Trophoblast cell (in vitro differentiated cells and primary cell): ENCODE measurements around the gene EPHA4.

Source experiments
- DNase-seq, 2 donors: peaks; one replicate each; pipeline ENCODE4 v3.0.0-alpha.2; 2016
- H2AFZ ChIP-seq: 2 replicates; pipeline ENCODE4 v1.6.1; 2013; ENCODE audit warnings: low read length, moderate library complexity, mild to moderate bottlenecking; ENCODE audit not compliant: insufficient read depth, poor library complexity
- H2AK5ac ChIP-seq: 2 replicates; pipeline ENCODE4 v1.6.1; 2013; ENCODE audit warnings: mild to moderate bottlenecking, low read length
- H2BK120ac ChIP-seq: 2 replicates; pipeline ENCODE4 v1.6.1; 2013; ENCODE audit warnings: low read length, mild to moderate bottlenecking, moderate library complexity; ENCODE audit not compliant: insufficient read depth, poor library complexity
- H2BK12ac ChIP-seq: 2 replicates; pipeline ENCODE4 v1.6.1; 2013; ENCODE audit warnings: mild to moderate bottlenecking, low read length, moderate library complexity
- H2BK5ac ChIP-seq: 2 replicates; pipeline ENCODE4 v1.6.1; 2013; ENCODE audit warnings: low read length, low read depth, moderate library complexity, mild to moderate bottlenecking; ENCODE audit not compliant: poor library complexity
- H3K14ac ChIP-seq: 2 replicates; pipeline ENCODE4 v1.6.1; 2013; ENCODE audit warnings: mild to moderate bottlenecking, low read length
- H3K18ac ChIP-seq: 2 replicates; pipeline ENCODE4 v1.6.1; 2013; ENCODE audit warnings: mild to moderate bottlenecking, low read length
- H3K23ac ChIP-seq: 2 replicates; pipeline ENCODE4 v1.6.1; 2013; ENCODE audit warnings: low read length
- H3K27ac ChIP-seq: 2 replicates; pipeline ENCODE4 v1.5.1; 2013; ENCODE audit warnings: low read depth, mild to moderate bottlenecking, inconsistent platforms, low read length, moderate library complexity
- H3K27me3 ChIP-seq: 2 replicates; pipeline ENCODE4 v1.6.1; 2013; ENCODE audit warnings: inconsistent platforms, mild to moderate bottlenecking, low read length, moderate library complexity; ENCODE audit not compliant: insufficient read depth
- H3K36me3 ChIP-seq, 2 experiments: 1 replicate in 1 of 2; 2 replicates in 1 of 2; pipeline ENCODE4 v1.6.1; 2013; ENCODE audit warnings: low read length in 2 of 2, mild to moderate bottlenecking in 2 of 2, moderate library complexity in 1 of 2; ENCODE audit not compliant: insufficient read depth in 2 of 2, control insufficient read depth in 1 of 2
- H3K4ac ChIP-seq: 2 replicates; pipeline ENCODE4 v1.6.1; 2013; ENCODE audit warnings: low read depth, mild to moderate bottlenecking, low read length, moderate library complexity
- H3K4me1 ChIP-seq, 2 experiments: 1 replicate in 1 of 2; 2 replicates in 1 of 2; pipeline ENCODE4 v1.6.1; 2013; ENCODE audit warnings: low read length in 2 of 2, mild to moderate bottlenecking in 2 of 2, moderate library complexity in 1 of 2; ENCODE audit not compliant: insufficient read depth in 2 of 2, control insufficient read depth in 1 of 2
- H3K4me2 ChIP-seq: 2 replicates; pipeline ENCODE4 v1.6.1; 2013; ENCODE audit warnings: inconsistent platforms, mild to moderate bottlenecking, low read length, moderate library complexity
- H3K4me3 ChIP-seq: 2 replicates; pipeline ENCODE4 v1.5.1; 2013; ENCODE audit warnings: mild to moderate bottlenecking, low read depth, low read length, inconsistent platforms
- H3K79me1 ChIP-seq: one replicate; pipeline ENCODE4 v1.6.1; 2013; ENCODE audit warnings: low read length
- H3K79me2 ChIP-seq: 2 replicates; pipeline ENCODE4 v1.6.1; 2013; ENCODE audit warnings: low read length, mild to moderate bottlenecking; ENCODE audit not compliant: control insufficient read depth, insufficient read depth, poor library complexity
- H3K9ac ChIP-seq: 2 replicates; pipeline ENCODE4 v1.6.1; 2013; ENCODE audit warnings: mild to moderate bottlenecking, low read length
- H3K9me3 ChIP-seq: 2 replicates; pipeline ENCODE4 v1.6.1; 2013; ENCODE audit warnings: low read depth, mild to moderate bottlenecking, control low read depth, inconsistent platforms, low read length; ENCODE audit not compliant: insufficient read depth
- H4K12ac ChIP-seq: 2 replicates; pipeline ENCODE4 v1.6.1; 2013; ENCODE audit warnings: low read depth, mild to moderate bottlenecking, low read length, moderate library complexity
- H4K8ac ChIP-seq: 2 replicates; pipeline ENCODE4 v1.6.1; 2013; ENCODE audit warnings: low read depth, mild to moderate bottlenecking, low read length, moderate library complexity
- H4K91ac ChIP-seq: one replicate; pipeline ENCODE4 v1.6.1; 2013; ENCODE audit warnings: low read depth, mild to moderate bottlenecking, low read length, moderate library complexity
- WGBS: extraction: QIAGEN DNeasy Blood & Tissue Kit; methylation state at CpG from one replicate; pipeline ENCODE4 v1.1.7; 2013; ENCODE audit warnings: missing lambda C conversion rate; ENCODE audit not compliant: insufficient read length, insufficient coverage; ENCODE audit errors: extremely low coverage; 5-methylcytosine and 5-hydroxymethylcytosine counted together

EPHA4 gene

GRCh38 chr2:221448057-221448843 is 123.9 kb downstream of the EPHA4 start:
- no peak overlapping the region for H2BK5ac ChIP-seq
- no peaks in the 10 kb centered on the region for H3K79me2 ChIP-seq
- no peaks in the 10 kb centered on the region for H3K79me1 ChIP-seq
- H3K14ac ChIP-seq, result no peak overlapping the region
- H2AK5ac ChIP-seq, result no peak overlapping the region
- H2AFZ ChIP-seq, result no peak overlapping the region
- H3K27me3 ChIP-seq, result no peaks in the 10 kb centered on the region
- H4K91ac ChIP-seq, result no peak overlapping the region
- no peak overlapping the region for H2BK120ac ChIP-seq
- H3K18ac ChIP-seq, result no peak overlapping the region
- no peaks in the 10 kb centered on the region for H3K36me3 ChIP-seq
- H4K12ac ChIP-seq, result no peak overlapping the region
- WGBS, result no CpG with 5 or more reads among the region's 8 CpGs
- H3K4me2 ChIP-seq, result no peak overlapping the region
- no peak overlapping the region for H3K23ac ChIP-seq
- no peak overlapping the region for H3K27ac ChIP-seq
- no peak overlapping the region for H3K4me3 ChIP-seq
- no peaks in the 10 kb centered on the region for H3K4me1 ChIP-seq
- H4K8ac ChIP-seq, result no peak overlapping the region
- no peak overlapping the region for H3K4ac ChIP-seq
- H3K9ac ChIP-seq, result no peak overlapping the region
- H2BK12ac ChIP-seq, result no peak overlapping the region
- DNase-seq, result no peak
- no peaks in the 10 kb centered on the region for H3K9me3 ChIP-seq

GRCh38 chr2:221447310-221447709 is 124.8 kb downstream of the EPHA4 start:
- Histone ChIP-seq H2BK5ac (no peak overlapping the region), H4K12ac (no peak overlapping the region), H2AK5ac (no peak overlapping the region), H3K79me1 (no peaks in the 10 kb centered on the region), H2BK120ac (no peak overlapping the region), H3K18ac (no peak overlapping the region), H3K79me2 (no peaks in the 10 kb centered on the region), H3K9ac (no peak overlapping the region), H2BK12ac (no peak overlapping the region), H3K36me3 (no peaks in the 10 kb centered on the region), H3K14ac (no peak overlapping the region), H3K9me3 (no peaks in the 10 kb centered on the region), H4K91ac (no peak overlapping the region), H4K8ac (no peak overlapping the region), H2AFZ (no peak overlapping the region), H3K4ac (no peak overlapping the region), H3K4me2 (peak overlapping the region; percentile 46), H3K4me1 (no peaks in the 10 kb centered on the region), H3K27ac (no peak overlapping the region), H3K23ac (no peak overlapping the region), H3K27me3 (no peaks in the 10 kb centered on the region), H3K4me3 (no peak overlapping the region)
- WGBS, result no CpG with 5 or more reads among the region's 6 CpGs
- DNase-seq, result peak in 1 of 2 donors; percentile 19

- Histone ChIP-seq H4K91ac (no peak overlapping the region), H2BK12ac (no peak overlapping the region), H4K12ac (no peak overlapping the region), H3K9ac (no peak overlapping the region), H2AK5ac (no peak overlapping the region), H3K9me3 (no peaks in the 10 kb centered on the region), H3K14ac (no peak overlapping the region), H2BK5ac (no peak overlapping the region), H3K4ac (no peak overlapping the region), H3K27ac (no peak overlapping the region), H3K4me1 (no peaks in the 10 kb centered on the region), H3K4me2 (no peak overlapping the region), H3K79me1 (no peaks in the 10 kb centered on the region), H3K23ac (no peak overlapping the region), H3K27me3 (no peaks in the 10 kb centered on the region), H3K36me3 (peaks cover 6 to 7% of the 10 kb centered on the region in 2 experiments), H2BK120ac (no peak overlapping the region), H4K8ac (no peak overlapping the region), H3K4me3 (no peak overlapping the region), H2AFZ (no peak overlapping the region), H3K79me2 (no peaks in the 10 kb centered on the region), H3K18ac (no peak overlapping the region)
- peak in 1 of 2 donors; percentile 4 for DNase-seq
- WGBS, result 100% methylated on average over 1 of the region's 2 CpGs
Measured at GRCh38 chr2:221446140-221446539, 126.0 kb downstream of the EPHA4 start.

GRCh38 chr2:221444106-221444505 is 128.0 kb downstream of the EPHA4 start:
- peaks cover 6 to 7% of the 10 kb centered on the region in 2 experiments for H3K36me3 ChIP-seq
- no CpG with 5 or more reads among the region's 2 CpGs for WGBS
- H3K79me1 ChIP-seq, result no peaks in the 10 kb centered on the region

More at GRCh38 chr2:221444106-221444505, 128.0 kb downstream of the EPHA4 start:
- H3K9me3 ChIP-seq, result no peaks in the 10 kb centered on the region
- H3K18ac ChIP-seq, result no peak overlapping the region
- H3K9ac ChIP-seq, result no peak overlapping the region
- H3K14ac ChIP-seq, result no peak overlapping the region
- no peak overlapping the region for H2BK5ac ChIP-seq
- no peak overlapping the region for H2BK120ac ChIP-seq
- H2AFZ ChIP-seq, result no peak overlapping the region
- no peak overlapping the region for H3K4ac ChIP-seq
- H3K79me2 ChIP-seq, result no peaks in the 10 kb centered on the region
- no peak overlapping the region for H3K23ac ChIP-seq
- H2BK12ac ChIP-seq, result no peak overlapping the region
- no peak overlapping the region for H3K4me2 ChIP-seq
- H4K12ac ChIP-seq, result no peak overlapping the region
- no peaks in the 10 kb centered on the region for H3K4me1 ChIP-seq
- H4K91ac ChIP-seq, result no peak overlapping the region
- H2AK5ac ChIP-seq, result no peak overlapping the region
- no peaks in the 10 kb centered on the region for H3K27me3 ChIP-seq
- no peak overlapping the region for H4K8ac ChIP-seq
- DNase-seq, result no peak
- H3K4me3 ChIP-seq, result no peak overlapping the region
- no peak overlapping the region for H3K27ac ChIP-seq
